Measurements from ENCODE around the gene FBXL15. TPM values are rescaled to one million over a fixed set of nuclear protein-coding genes. Genes with fewer than 3 reads are reported as not detected.

FBXL15 gene
- total and polyA plus RNA-seq, 9 of the 15 experiments (the other 6 are each of a cell fraction or from before 2014, with no cell fraction given): 0.08 to 25.9 (median 3.5) TPM

GRCh38 chr10:102450374-102451104 lies 29.9 kb downstream of the FBXL15 start (continued):
- TF ChIP-seq CREB5 (CRISPR knock-in tag; IDR thresholded peaks at IDR 0.05): no peak
- TF ChIP-seq RNF2 (IDR thresholded peaks at IDR 0.05): 0 out of 2 replicates have a peak, but pooled peaks have one; percentile 12
- no peak for TF ChIP-seq ZFPM2 (CRISPR knock-in tag; IDR thresholded peaks at IDR 0.05)
- TF ChIP-seq ERF (CRISPR knock-in tag; IDR thresholded peaks at IDR 0.05): 0 out of 2 replicates have a peak, but pooled peaks have one; percentile 71
- peak in 1 of 2 experiments; percentile 63; a peak in 1 of 4 replicates for TF ChIP-seq ZNF639 (CRISPR knock-in tag; conservative IDR thresholded peaks at IDR 0.05 in 1 of 2, IDR thresholded peaks at IDR 0.05 in 1 of 2)
- TF ChIP-seq POLR2G (IDR thresholded peaks at IDR 0.05; ENCODE audit: low read depth, low read length): peak; percentile 81
- 0 out of 2 replicates have a peak, but pooled peaks have one; percentile 32 for TF ChIP-seq TARDBP (IDR thresholded peaks at IDR 0.05)
- peak; percentile 49; the same call in 1 of the 2 replicates for TF ChIP-seq RB1 (IDR thresholded peaks at IDR 0.05; ENCODE audit: low read depth)
- 0 out of 2 replicates have a peak, but pooled peaks have one; percentile 36 for TF ChIP-seq ZNF583 (CRISPR knock-in tag; IDR thresholded peaks at IDR 0.05)
- no peak for TF ChIP-seq ZNF146 (CRISPR knock-in tag; IDR thresholded peaks at IDR 0.05; ENCODE audit: unreplicated experiment)
- TF ChIP-seq FOXM1 (IDR thresholded peaks at IDR 0.05; ENCODE audit: low read depth): no peak
- TF ChIP-seq FOXM1 (CRISPR knock-in tag; IDR thresholded peaks at IDR 0.05; ENCODE audit: low read depth): peak; percentile 84; the same call in 1 of the 2 replicates
- peak; percentile 48; the same call in 1 of the 2 replicates for TF ChIP-seq ZBTB12 (CRISPR knock-in tag; IDR thresholded peaks at IDR 0.05)
- peak; percentile 95 for TF ChIP-seq L3MBTL2 (IDR thresholded peaks at IDR 0.05)
- peak in 2 of 3 experiments; percentile 47 to 48 for TF ChIP-seq YY1 (IDR thresholded peaks at IDR 0.05; ENCODE audit: borderline replicate concordance in 1 of 3, control insufficient read depth in 1 of 3, extremely low read depth in 1 of 3, insufficient read depth in 3 of 3, insufficient read length in 1 of 3, insufficient replicate concordance in 2 of 3, low read depth in 1 of 3, low read length in 2 of 3)
- no peak for TF ChIP-seq SLC30A9 (CRISPR knock-in tag; IDR thresholded peaks at IDR 0.05)
- TF ChIP-seq HDAC3 (IDR thresholded peaks at IDR 0.05; ENCODE audit: borderline replicate concordance, partially characterized antibody): no peak
- TF ChIP-seq SMAD4 (CRISPR knock-in tag; conservative IDR thresholded peaks at IDR 0.05): peak; percentile 85
- no peak for TF ChIP-seq ZNF184 (CRISPR knock-in tag; IDR thresholded peaks at IDR 0.05)
- peak; percentile 62; the same call in 1 of the 2 replicates for TF ChIP-seq PHF8 (IDR thresholded peaks at IDR 0.05; ENCODE audit: borderline replicate concordance, low read length)
- no peak for TF ChIP-seq SFPQ (IDR thresholded peaks at IDR 0.05; ENCODE audit: low read depth, low read length)
